Left forelimb (tissue), 1 donor: ENCODE data around the gene BCAS3.
"Not testable (repeated sequence)": the region's sequence is repeated elsewhere in the genome, so short reads cannot be mapped to it uniquely, and the experiment has no call there.

ENCODE experiments used
- DNase-seq: peaks from one replicate; pipeline ENCODE4 v3.0.0-alpha.2; 2018; ENCODE audit warnings: low spot score

The BCAS3 gene

GRCh38 chr17:60935991-60936390, 258.3 kb downstream of the BCAS3 start:
- DNase-seq = not testable (repeated sequence)

- DNase-seq = no peak
Measured at GRCh38 chr17:60939318-60939717, 261.7 kb downstream of the BCAS3 start.

GRCh38 chr17:60941028-60941427, 263.4 kb downstream of the BCAS3 start:
- peak; percentile 68 for DNase-seq

- no peak for DNase-seq
Measured at GRCh38 chr17:60941571-60941970, 263.9 kb downstream of the BCAS3 start.

GRCh38 chr17:60944751-60945150, 267.1 kb downstream of the BCAS3 start:
- no peak for DNase-seq

GRCh38 chr17:60947100-60947499, 269.4 kb downstream of the BCAS3 start:
- DNase-seq = no peak

- no peak for DNase-seq
Measured at GRCh38 chr17:60947543-60947942, 269.9 kb downstream of the BCAS3 start.

- DNase-seq = no peak
Measured at GRCh38 chr17:60952747-60953146, 275.1 kb downstream of the BCAS3 start.

GRCh38 chr17:60959011-60959410, 281.4 kb downstream of the BCAS3 start:
- DNase-seq = no peak

- no peak for DNase-seq
Measured at GRCh38 chr17:60959696-60960095, 282.0 kb downstream of the BCAS3 start.

GRCh38 chr17:60960398-60961065, 282.9 kb downstream of the BCAS3 start:
- DNase-seq = no peak

- no peak for DNase-seq
Measured at GRCh38 chr17:60964160-60964559, 286.5 kb downstream of the BCAS3 start.

GRCh38 chr17:60968266-60968665, 290.6 kb downstream of the BCAS3 start:
- no peak for DNase-seq

- no peak for DNase-seq
Measured at GRCh38 chr17:60969500-60970037, 291.9 kb downstream of the BCAS3 start.

- DNase-seq = no peak
Measured at GRCh38 chr17:60970741-60971140, 293.1 kb downstream of the BCAS3 start.

GRCh38 chr17:60971515-60972369, 294.1 kb downstream of the BCAS3 start:
- DNase-seq = no peak

GRCh38 chr17:60976861-60977260, 299.2 kb downstream of the BCAS3 start:
- not testable (repeated sequence) for DNase-seq

- no peak for DNase-seq
Measured at GRCh38 chr17:60989379-60989778, 311.7 kb downstream of the BCAS3 start.

- no peak for DNase-seq
Measured at GRCh38 chr17:60989846-60990245, 312.2 kb downstream of the BCAS3 start.

- DNase-seq = no peak
Measured at GRCh38 chr17:60993497-60993896, 315.8 kb downstream of the BCAS3 start.

- no peak for DNase-seq
Measured at GRCh38 chr17:60995680-60996079, 318.0 kb downstream of the BCAS3 start.

GRCh38 chr17:61000911-61001310, 323.3 kb downstream of the BCAS3 start:
- DNase-seq = no peak

GRCh38 chr17:61002316-61002736, 324.7 kb downstream of the BCAS3 start:
- no peak for DNase-seq
